Measurements from ENCODE around the gene FOXP1. TPM values are rescaled to one million over a fixed set of nuclear protein-coding genes. Genes with fewer than 3 reads are reported as not detected.
A peak's percentile ranks its signal among the peaks of the same experiment; 100 is the strongest.

Gene FOXP1
- total RNA-seq, 1 donor from 2014 or later, result 113 TPM

DNA sequence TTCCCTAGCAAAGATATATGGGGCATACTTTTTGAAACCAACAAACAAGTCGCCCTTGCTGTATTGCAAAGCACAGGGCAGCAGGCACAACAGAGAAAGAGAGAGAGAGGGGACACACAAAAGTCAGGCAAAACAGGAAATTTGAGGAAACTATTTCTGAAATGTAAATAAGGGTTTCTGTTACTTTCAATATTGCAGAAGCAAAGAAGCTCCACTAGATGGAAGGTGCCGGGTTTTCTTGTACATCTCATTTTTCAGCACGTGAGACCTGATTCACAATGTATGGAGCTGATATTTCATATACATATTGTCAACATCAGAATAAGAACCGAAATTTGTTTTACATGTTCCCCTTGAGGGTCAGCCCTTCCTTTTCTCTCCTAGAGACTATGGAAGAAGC lies 127.4 kb downstream of the FOXP1 start:
- Mint-ChIP-seq H3K27me3 (no peaks in the 10 kb centered on the region), H3K9me3 (no peaks in the 10 kb centered on the region), H3K4me3 (no peak overlapping the region), H3K27ac (peak overlapping the region; percentile 24), H3K4me1 (ENCODE audit: unreplicated experiment) (peaks cover 52% of the 10 kb centered on the region), H3K36me3 (peaks cover 5% of the 10 kb centered on the region)
- TF ChIP-seq, protein P1, sequence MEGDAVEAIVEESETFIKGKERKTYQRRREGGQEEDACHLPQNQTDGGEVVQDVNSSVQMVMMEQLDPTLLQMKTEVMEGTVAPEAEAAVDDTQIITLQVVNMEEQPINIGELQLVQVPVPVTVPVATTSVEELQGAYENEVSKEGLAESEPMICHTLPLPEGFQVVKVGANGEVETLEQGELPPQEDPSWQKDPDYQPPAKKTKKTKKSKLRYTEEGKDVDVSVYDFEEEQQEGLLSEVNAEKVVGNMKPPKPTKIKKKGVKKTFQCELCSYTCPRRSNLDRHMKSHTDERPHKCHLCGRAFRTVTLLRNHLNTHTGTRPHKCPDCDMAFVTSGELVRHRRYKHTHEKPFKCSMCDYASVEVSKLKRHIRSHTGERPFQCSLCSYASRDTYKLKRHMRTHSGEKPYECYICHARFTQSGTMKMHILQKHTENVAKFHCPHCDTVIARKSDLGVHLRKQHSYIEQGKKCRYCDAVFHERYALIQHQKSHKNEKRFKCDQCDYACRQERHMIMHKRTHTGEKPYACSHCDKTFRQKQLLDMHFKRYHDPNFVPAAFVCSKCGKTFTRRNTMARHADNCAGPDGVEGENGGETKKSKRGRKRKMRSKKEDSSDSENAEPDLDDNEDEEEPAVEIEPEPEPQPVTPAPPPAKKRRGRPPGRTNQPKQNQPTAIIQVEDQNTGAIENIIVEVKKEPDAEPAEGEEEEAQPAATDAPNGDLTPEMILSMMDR (conservative IDR thresholded peaks at IDR 0.05), result no peak
- DNase-seq (ENCODE audit: extremely low spot score, unreplicated experiment), result no peak

GRCh38 chr3:71454512-71455403 lies 128.8 kb downstream of the FOXP1 start:
- no peak overlapping the region for H3K27ac Mint-ChIP-seq
- no peak for DNase-seq (ENCODE audit: extremely low spot score, unreplicated experiment)
- H3K4me3 Mint-ChIP-seq, result no peak overlapping the region
- TF ChIP-seq, protein P1 (conservative IDR thresholded peaks at IDR 0.05), result no peak
- H3K4me1 Mint-ChIP-seq (ENCODE audit: unreplicated experiment), result peaks cover 57% of the 10 kb centered on the region
- H3K27me3 Mint-ChIP-seq, result no peaks in the 10 kb centered on the region
- no peaks in the 10 kb centered on the region for H3K36me3 Mint-ChIP-seq
- no peaks in the 10 kb centered on the region for H3K9me3 Mint-ChIP-seq

DNA sequence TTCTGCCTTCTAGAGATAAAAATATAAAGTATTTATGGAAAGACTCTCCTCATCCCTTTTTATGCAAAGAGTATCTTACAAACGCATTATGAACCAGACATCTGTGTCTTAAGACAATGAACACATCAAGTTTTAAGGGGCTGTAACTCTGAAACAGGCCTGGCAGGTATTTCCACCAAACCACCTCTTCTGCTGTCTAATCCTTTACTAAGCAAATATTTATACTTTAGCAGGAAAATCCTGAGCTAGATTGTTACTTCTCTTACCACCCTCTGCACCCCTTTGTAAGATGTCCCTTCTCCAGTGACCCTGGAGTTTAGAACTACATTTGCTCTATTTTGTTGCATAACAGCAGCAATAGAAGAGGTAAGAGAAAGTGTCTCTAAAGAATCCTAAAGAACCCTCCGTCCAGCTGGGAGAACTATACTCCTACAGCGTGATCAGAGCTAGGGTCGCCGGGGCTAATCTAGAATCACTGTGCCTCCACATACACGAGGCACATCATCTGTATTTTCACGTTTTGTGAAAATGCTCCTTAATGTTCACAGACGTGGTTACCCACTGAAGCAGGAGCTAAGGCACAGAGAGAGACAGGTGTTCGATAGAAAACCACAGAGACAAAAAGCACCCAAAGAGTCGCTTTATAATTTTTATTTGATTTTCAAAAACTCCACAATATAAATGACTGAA lies 129.6 kb downstream of the FOXP1 start:
- Mint-ChIP-seq H3K36me3 (no peaks in the 10 kb centered on the region), H3K27ac (peak overlapping the region; percentile 68), H3K9me3 (no peaks in the 10 kb centered on the region), H3K4me3 (peak overlapping the region; percentile 72), H3K27me3 (no peaks in the 10 kb centered on the region), H3K4me1 (ENCODE audit: unreplicated experiment) (peaks cover 57% of the 10 kb centered on the region)
- DNase-seq (ENCODE audit: extremely low spot score, unreplicated experiment), result no peak
- TF ChIP-seq, protein P1 (conservative IDR thresholded peaks at IDR 0.05), result no peak

DNA sequence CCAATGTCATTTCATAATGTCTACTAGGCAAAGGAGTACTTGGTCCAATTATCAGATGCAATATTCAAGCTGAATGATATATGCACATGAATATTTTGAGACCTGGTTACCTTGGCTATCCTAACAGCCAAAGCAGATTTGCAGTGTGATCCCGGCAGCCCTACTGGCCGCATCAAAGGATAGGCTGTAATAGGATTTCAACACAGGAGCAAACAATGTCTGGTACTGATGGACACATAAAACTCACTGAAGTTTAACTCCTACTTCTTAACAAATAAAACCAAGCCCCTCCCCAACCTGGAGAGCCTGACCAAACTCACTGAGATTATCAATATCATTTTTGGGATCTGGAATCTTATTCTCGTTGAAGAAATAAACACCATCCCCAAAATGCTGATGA lies 130.2 kb downstream of the FOXP1 start:
- Mint-ChIP-seq H3K9me3 (no peaks in the 10 kb centered on the region), H3K27ac (no peak overlapping the region), H3K36me3 (no peaks in the 10 kb centered on the region), H3K4me3 (no peak overlapping the region), H3K4me1 (ENCODE audit: unreplicated experiment) (peaks cover 58% of the 10 kb centered on the region), H3K27me3 (no peaks in the 10 kb centered on the region)
- no peak for DNase-seq (ENCODE audit: extremely low spot score, unreplicated experiment)
- TF ChIP-seq, protein P1 (conservative IDR thresholded peaks at IDR 0.05), result no peak

- no peaks in the 10 kb centered on the region for H3K36me3 Mint-ChIP-seq
- no peaks in the 10 kb centered on the region for H3K27me3 Mint-ChIP-seq
- TF ChIP-seq, protein P1 (conservative IDR thresholded peaks at IDR 0.05), result no peak
- DNase-seq (ENCODE audit: extremely low spot score, unreplicated experiment), result no peak
- peaks cover 63% of the 10 kb centered on the region for H3K4me1 Mint-ChIP-seq (ENCODE audit: unreplicated experiment)
- no peak overlapping the region for H3K4me3 Mint-ChIP-seq
- H3K9me3 Mint-ChIP-seq, result no peaks in the 10 kb centered on the region
- no peak overlapping the region for H3K27ac Mint-ChIP-seq
Observed at GRCh38 chr3:71451812-71452211, 131.7 kb downstream of the FOXP1 start.

All from type B pancreatic cell (in vitro differentiated cells).